Choroid plexus epithelial cell (primary cell): Measurements from ENCODE around the gene ITSN1.
"Not testable (repeated sequence)": the region's sequence is repeated elsewhere in the genome, so short reads cannot be mapped to it uniquely, and the experiment has no call there.

Experiments
- DNase-seq: peaks from one replicate; pipeline ENCODE4 v3.0.0-alpha.2; 2010; ENCODE audit warnings: low read depth
- H3K4me3 ChIP-seq: 2 replicates; pipeline ENCODE4 v1.5.1; 2011; ENCODE audit warnings: low read depth, mild to moderate bottlenecking, control low read depth, low read length, moderate library complexity
- CTCF ChIP-seq: conservative IDR thresholded peaks from 2 replicates; pipeline ENCODE4 v1.5.1; 2011; ENCODE audit warnings: low read depth, mild to moderate bottlenecking, control low read depth, inconsistent platforms, low read length, moderate library complexity

ITSN1 gene

GRCh38 chr21:33642027-33642895, at the start of gene ITSN1:
ITSN1 (plus strand) TSS chr21:33642501; CDS start chr21:33718829, 76,328 bp downstream.
- no peak for TF ChIP-seq CTCF
- DNase-seq, result peak; percentile 100
- H3K4me3 ChIP-seq, result peak within 1 kb of the TSS; percentile 76

GRCh38 chr21:33598051-33598450, 44.2 kb upstream of the ITSN1 start:
- H3K4me3 ChIP-seq, result no peak overlapping the region
- no peak for DNase-seq
- TF ChIP-seq CTCF, result no peak

GRCh38 chr21:33608559-33608958, 33.7 kb upstream of the ITSN1 start:
- no peak for DNase-seq
- no peak for TF ChIP-seq CTCF
- H3K4me3 ChIP-seq, result no peak overlapping the region

GRCh38 chr21:33611006-33611744, 31.1 kb upstream of the ITSN1 start:
- no peak for TF ChIP-seq CTCF
- no peak overlapping the region for H3K4me3 ChIP-seq
- DNase-seq, result no peak

GRCh38 chr21:33617565-33617964, 24.7 kb upstream of the ITSN1 start:
- DNase-seq, H3K4me3 ChIP-seq: not testable (repeated sequence)

GRCh38 chr21:33618407-33618806, 23.9 kb upstream of the ITSN1 start:
- TF ChIP-seq CTCF, result no peak
- DNase-seq, result no peak
- H3K4me3 ChIP-seq, result no peak overlapping the region

- H3K4me3 ChIP-seq, result no peak overlapping the region
- DNase-seq, result peak; percentile 22
- TF ChIP-seq CTCF, result no peak
Observed at GRCh38 chr21:33619726-33620125, 22.6 kb upstream of the ITSN1 start.
